GM10266 (cell line): Measurements from ENCODE around the gene ZNF783.
A peak's percentile ranks its signal among the peaks of the same experiment; 100 is the strongest.
"Not testable (repeated sequence)": the region's sequence is repeated elsewhere in the genome, so short reads cannot be mapped to it uniquely, and the experiment has no call there.

Source experiments
- DNase-seq: peaks from one replicate; pipeline ENCODE4 v3.0.0; 2012; ENCODE audit errors: extremely low spot score
- TF ChIP-seq, protein P1 (sequence below): IDR thresholded peaks from 2 replicates; pipeline ENCODE4 v1.5.1; 2012; ENCODE audit warnings: mild to moderate bottlenecking, low read depth; ENCODE audit not compliant: control insufficient read depth, insufficient read depth; ENCODE audit errors: missing control alignments

Gene ZNF783

DNA sequence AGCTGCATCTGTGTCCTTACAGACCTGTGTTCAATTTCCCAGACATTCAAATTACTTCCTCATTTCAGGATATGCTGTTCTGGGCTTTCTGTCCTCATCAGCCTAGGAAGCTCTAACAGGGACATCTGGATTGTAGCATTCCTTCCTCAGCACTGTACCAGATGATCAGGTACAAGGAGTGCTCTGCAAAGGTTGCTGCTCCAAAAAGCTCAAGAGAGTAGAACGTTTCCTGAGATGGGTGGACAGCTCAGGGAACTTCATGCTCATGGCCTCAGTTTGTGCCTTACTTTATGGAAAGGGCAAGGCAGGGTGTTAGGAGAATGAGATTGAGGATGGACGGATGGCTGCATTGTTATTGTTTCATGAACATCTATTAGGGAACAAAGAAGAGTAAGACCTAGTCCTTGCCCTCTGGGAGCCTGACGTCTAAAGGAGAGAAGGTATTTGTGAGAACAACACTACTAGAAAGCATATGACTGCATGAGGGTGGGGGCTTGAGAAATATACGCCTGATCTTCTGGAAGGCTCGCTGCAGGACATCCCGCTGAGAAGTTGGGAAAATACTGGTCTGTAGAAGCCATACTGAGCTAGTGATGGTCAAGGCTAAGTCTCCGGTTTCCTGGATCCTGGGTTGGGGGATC, 33.0 kb upstream of the ZNF783 start:
- TF ChIP-seq, protein P1, sequence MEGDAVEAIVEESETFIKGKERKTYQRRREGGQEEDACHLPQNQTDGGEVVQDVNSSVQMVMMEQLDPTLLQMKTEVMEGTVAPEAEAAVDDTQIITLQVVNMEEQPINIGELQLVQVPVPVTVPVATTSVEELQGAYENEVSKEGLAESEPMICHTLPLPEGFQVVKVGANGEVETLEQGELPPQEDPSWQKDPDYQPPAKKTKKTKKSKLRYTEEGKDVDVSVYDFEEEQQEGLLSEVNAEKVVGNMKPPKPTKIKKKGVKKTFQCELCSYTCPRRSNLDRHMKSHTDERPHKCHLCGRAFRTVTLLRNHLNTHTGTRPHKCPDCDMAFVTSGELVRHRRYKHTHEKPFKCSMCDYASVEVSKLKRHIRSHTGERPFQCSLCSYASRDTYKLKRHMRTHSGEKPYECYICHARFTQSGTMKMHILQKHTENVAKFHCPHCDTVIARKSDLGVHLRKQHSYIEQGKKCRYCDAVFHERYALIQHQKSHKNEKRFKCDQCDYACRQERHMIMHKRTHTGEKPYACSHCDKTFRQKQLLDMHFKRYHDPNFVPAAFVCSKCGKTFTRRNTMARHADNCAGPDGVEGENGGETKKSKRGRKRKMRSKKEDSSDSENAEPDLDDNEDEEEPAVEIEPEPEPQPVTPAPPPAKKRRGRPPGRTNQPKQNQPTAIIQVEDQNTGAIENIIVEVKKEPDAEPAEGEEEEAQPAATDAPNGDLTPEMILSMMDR = no peak
- DNase-seq = no peak

DNA sequence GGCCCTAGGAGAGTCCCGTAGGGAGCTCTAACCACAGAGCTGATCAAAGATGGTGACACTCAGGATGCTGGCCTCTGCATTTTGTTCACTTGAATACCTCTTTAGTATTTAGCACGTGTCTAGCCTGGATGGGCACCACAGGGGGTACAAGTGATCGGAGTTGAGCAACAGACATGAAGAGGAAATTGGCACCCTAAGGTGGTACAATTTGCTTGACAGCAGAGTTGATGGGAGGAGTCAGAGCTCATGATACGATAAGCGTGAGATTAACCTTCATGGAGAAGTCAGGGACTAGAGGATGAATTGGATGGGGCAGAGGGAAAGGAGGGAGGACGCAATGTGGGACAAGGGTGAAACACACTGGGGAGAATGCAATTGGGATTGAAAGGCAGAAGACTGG, 32.5 kb upstream of the ZNF783 start:
- TF ChIP-seq, protein P1 = no peak

DNA sequence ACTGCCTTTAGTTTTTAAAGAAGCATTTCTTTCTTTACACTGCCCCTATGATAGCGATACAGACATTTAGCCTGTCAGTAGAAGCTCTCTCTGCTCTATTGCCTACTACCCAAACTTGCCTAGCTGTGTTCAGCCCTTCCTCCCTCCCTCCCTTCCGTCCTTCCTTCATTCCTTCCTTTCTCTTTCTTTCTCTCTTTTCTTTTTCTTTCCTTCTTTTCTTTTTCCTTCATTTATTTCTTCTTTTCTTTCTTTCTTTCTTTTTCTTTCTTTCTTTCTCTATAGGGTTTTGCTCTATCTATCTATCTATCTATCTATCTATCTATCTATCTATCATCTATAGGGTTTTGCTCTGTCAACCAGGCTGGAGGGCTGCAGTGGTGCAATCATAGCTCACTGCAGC, 29.6 kb upstream of the ZNF783 start:
- no peak for DNase-seq
- TF ChIP-seq, protein P1 = no peak

More for the DNA sequence above, 32.5 kb upstream of the ZNF783 start:
- DNase-seq = no peak

DNA sequence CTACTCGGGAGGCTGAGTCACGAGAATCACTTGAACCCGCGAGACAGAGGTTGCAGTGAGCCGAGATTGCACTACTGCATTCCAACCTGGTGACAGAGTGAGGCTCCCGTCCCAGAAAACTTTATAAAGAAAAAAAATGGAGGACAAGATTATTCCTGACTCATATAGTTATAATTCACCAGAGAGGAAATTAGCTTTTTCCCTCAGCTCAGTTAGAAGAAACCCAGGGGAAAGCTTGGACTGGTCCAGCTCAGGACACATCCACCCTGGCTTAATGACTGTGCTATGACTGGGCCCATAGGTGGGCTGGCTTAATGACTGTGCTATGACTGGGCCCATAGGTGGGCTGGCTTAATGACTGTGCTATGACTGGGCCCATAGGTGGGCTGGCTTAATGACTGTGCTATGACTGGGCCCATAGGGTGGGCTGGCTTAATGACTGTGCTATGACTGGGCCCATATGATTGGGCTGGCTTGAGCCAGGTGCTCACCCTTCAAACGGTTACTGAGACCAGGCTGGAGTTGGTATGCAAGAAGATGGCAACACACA, 28.3 kb upstream of the ZNF783 start:
- not testable (repeated sequence) for DNase-seq

DNA sequence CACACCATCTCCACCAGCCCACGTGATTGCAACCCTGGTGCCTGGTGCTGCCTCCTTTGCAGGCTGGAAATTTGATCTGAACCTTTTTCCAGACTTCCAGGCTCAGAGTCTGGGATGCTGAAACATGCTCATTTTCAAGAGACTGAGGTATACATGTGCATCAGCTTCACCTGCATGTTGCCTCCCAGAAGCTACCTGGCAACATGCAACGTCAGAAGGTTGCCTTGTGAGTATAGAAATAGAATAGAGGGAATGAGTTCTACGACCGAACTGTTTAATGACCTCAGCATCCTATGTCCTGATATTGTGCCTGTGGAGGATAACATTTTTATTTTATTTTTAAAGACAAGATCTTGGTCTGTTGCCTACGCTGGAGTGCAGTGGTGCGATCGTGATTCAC, 24.5 kb upstream of the ZNF783 start:
- TF ChIP-seq, protein P1 = no peak

DNA sequence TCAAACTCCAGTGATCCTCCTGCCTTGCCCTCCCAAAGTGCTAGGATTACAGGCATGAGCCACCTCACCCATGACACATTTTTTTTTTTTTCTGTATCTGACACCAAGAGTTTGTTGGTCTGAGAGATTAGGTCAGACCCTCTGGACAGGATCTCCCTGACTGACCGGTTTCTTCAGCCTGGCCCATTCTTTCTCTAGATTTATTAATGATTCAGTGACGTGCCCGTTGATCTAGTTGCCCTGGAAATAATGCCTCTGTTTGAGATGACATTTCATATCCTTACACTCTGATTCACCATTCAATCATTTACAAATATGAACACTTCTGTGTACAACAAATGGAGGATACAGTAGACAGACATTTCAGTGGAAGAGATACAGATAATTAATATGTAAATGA, 23.9 kb upstream of the ZNF783 start:
- no peak for DNase-seq

More for the DNA sequence above, 24.5 kb upstream of the ZNF783 start:
- no peak for DNase-seq

DNA sequence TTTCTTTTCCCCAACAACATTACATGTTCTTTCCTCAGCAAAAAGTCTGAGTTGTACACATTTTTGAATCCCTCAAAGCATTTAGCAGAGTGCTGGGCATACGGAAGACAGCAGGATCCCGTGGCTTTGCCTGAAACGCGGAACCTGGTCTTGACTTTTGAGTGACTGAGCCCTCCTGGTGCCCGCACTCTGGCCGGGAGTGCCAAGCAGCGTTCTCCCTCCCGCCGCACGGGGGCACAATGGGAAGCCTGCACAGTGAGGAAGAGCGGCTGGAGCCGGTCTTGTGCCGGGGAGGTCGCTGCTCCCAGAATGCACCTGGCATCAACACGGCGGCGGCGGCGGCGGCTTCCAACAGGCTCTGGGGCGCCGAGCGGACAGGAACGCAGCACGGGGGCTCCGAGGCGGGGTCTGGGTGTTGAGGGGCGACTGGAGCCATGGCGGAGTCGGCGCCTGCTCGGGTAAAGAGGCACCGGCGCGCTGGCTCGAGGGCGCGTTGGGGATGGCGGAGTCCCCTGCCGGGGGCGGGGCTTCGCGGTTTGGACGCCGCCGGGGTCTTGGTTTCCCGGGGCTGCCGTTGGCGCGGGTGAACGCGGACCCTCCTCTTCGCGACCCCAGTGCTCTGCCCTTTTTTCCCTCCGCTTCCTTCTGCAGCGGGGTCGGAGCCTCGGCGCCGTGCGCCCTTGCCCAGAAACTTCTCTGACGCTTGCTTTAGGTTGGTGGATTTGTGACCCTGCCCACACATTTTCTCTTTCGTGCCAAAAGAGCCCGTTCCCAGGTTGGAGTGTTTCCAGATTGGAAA, 22.5 kb upstream of the ZNF783 start, which contains the start of gene ZNF212:
TSS of gene ZNF212 (plus strand) at position 307 of the 799 bp plus-strand sequence. CDS start at position 435, 128 bp downstream.
- TF ChIP-seq, protein P1 = peak; percentile 99
- DNase-seq = peak; percentile 96

More for the DNA sequence above, 23.9 kb upstream of the ZNF783 start:
- TF ChIP-seq, protein P1 = no peak
